ENCODE results near the gene AHDC1.

DNA sequence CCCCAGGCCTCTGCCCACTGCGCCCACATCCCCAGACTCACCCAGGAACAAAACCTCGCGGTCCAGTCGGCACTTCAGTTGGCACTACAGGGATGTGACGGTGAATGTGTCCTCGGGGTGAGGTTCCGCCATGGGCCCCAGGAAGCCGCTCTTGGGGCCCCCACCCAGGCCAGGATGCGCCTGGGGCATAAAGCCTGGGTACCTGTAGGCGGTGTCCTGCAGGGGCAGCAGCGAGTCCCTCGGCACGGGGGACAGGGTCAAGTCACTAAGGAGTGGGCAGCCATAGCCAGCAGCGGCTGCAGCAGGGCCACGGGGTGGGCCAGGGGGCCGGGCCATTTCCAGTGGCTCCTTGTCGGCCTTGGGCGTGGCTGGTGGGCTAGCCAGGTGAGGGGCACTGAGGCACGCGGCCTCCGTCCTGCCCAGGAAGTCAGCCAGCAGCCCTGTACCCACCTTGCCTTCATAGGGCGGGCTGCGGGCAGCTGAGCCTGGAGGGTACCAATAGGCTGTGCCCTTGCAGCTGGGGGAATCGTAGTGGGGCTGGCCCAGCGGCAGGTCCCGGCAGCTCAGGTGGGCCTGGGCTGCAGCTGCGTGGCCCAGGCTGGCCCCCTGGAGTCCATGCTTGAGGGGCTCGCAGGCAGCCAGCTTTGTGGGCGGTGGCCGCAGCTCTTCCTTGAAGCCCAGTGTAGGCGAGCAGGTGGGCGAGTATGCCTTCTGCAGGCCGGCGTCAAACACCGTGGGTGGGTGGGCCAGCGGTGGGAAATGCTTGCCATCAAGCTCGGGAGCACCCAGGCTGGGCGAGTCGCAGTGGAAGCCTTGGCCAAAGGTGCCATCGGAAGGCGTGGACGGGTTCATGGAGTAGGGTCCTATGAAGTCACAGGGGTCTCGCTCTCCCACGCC lies 56.5 kb downstream of the AHDC1 start:
- TF ChIP-seq, protein P1, sequence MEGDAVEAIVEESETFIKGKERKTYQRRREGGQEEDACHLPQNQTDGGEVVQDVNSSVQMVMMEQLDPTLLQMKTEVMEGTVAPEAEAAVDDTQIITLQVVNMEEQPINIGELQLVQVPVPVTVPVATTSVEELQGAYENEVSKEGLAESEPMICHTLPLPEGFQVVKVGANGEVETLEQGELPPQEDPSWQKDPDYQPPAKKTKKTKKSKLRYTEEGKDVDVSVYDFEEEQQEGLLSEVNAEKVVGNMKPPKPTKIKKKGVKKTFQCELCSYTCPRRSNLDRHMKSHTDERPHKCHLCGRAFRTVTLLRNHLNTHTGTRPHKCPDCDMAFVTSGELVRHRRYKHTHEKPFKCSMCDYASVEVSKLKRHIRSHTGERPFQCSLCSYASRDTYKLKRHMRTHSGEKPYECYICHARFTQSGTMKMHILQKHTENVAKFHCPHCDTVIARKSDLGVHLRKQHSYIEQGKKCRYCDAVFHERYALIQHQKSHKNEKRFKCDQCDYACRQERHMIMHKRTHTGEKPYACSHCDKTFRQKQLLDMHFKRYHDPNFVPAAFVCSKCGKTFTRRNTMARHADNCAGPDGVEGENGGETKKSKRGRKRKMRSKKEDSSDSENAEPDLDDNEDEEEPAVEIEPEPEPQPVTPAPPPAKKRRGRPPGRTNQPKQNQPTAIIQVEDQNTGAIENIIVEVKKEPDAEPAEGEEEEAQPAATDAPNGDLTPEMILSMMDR (IDR thresholded peaks at IDR 0.05) = no peak
- TF ChIP-seq POLR2A (IDR thresholded peaks at IDR 0.05) = no peak
